ENCODE results near the gene CEP112.
"Not testable (repeated sequence)": the region's sequence is repeated elsewhere in the genome, so short reads cannot be mapped to it uniquely, and the experiment has no call there.

Gene CEP112

GRCh38 chr17:66210208-66210574, 18.3 kb upstream of the CEP112 start:
- no peak for DNase-seq (ENCODE audit: low spot score)

- DNase-seq (ENCODE audit: low spot score) = no peak
Measured at GRCh38 chr17:66207936-66208335, 16.0 kb upstream of the CEP112 start.

- DNase-seq (ENCODE audit: low spot score) = no peak
Measured at GRCh38 chr17:66203274-66204015, 11.5 kb upstream of the CEP112 start.

GRCh38 chr17:66200685-66201092, 8.8 kb upstream of the CEP112 start:
- peak; percentile 72 for DNase-seq (ENCODE audit: low spot score)

GRCh38 chr17:66198242-66198641, 6.3 kb upstream of the CEP112 start:
- DNase-seq (ENCODE audit: low spot score) = no peak

- no peak for DNase-seq (ENCODE audit: low spot score)
Measured at GRCh38 chr17:66192378-66192687, 400 bp upstream of the CEP112 start.

- DNase-seq (ENCODE audit: low spot score) = no peak
Measured at GRCh38 chr17:66190738-66191592, 968 bp downstream of the CEP112 start.

- DNase-seq (ENCODE audit: low spot score) = no peak
Measured at GRCh38 chr17:66187718-66188117, 4.2 kb downstream of the CEP112 start.

GRCh38 chr17:66185862-66186261, 6.1 kb downstream of the CEP112 start:
- no peak for DNase-seq (ENCODE audit: low spot score)

- no peak for DNase-seq (ENCODE audit: low spot score)
Measured at GRCh38 chr17:66184392-66184791, 7.5 kb downstream of the CEP112 start.

- no peak for DNase-seq (ENCODE audit: low spot score)
Measured at GRCh38 chr17:66183529-66183928, 8.4 kb downstream of the CEP112 start.

GRCh38 chr17:66178642-66179041, 13.3 kb downstream of the CEP112 start:
- no peak for DNase-seq (ENCODE audit: low spot score)

- DNase-seq (ENCODE audit: low spot score) = no peak
Measured at GRCh38 chr17:66177048-66177447, 14.9 kb downstream of the CEP112 start.

GRCh38 chr17:66175892-66176291, 16.0 kb downstream of the CEP112 start:
- DNase-seq (ENCODE audit: low spot score) = no peak

GRCh38 chr17:66172691-66173223, 19.2 kb downstream of the CEP112 start:
- no peak for DNase-seq (ENCODE audit: low spot score)

GRCh38 chr17:66172144-66172543, 19.8 kb downstream of the CEP112 start:
- DNase-seq (ENCODE audit: low spot score) = no peak

GRCh38 chr17:66171692-66172091, 20.2 kb downstream of the CEP112 start:
- DNase-seq (ENCODE audit: low spot score) = no peak

GRCh38 chr17:66171172-66171571, 20.8 kb downstream of the CEP112 start:
- DNase-seq (ENCODE audit: low spot score) = no peak

- no peak for DNase-seq (ENCODE audit: low spot score)
Measured at GRCh38 chr17:66169839-66170238, 22.1 kb downstream of the CEP112 start.

- DNase-seq (ENCODE audit: low spot score) = no peak
Measured at GRCh38 chr17:66167189-66167815, 24.6 kb downstream of the CEP112 start.

- DNase-seq (ENCODE audit: low spot score) = no peak
Measured at GRCh38 chr17:66165537-66166123, 26.3 kb downstream of the CEP112 start.

GRCh38 chr17:66155055-66155454, 36.9 kb downstream of the CEP112 start:
- DNase-seq (ENCODE audit: low spot score) = not testable (repeated sequence)

Measured in ecto neural progenitor cell (in vitro differentiated cells).